ENCODE data around the gene EXOC4. TPM values are rescaled to one million over a fixed set of nuclear protein-coding genes. Genes with fewer than 3 reads are reported as not detected.

EXOC4 gene
- total RNA-seq, 1 donor from 2014 or later = 84.0 TPM

- FAIRE-seq (no peak), DNase-seq (ENCODE audit: low read depth) (no peak)
- no peak for TF ChIP-seq CTCF (IDR thresholded peaks at IDR 0.05; ENCODE audit: insufficient read depth, low read length, severe bottlenecking)
- H3K36me3 ChIP-seq (ENCODE audit: control insufficient read depth, insufficient read depth, low read length) = no peaks in the 10 kb centered on the region
- H3K4me3 ChIP-seq (ENCODE audit: low read depth, low read length) = no peak overlapping the region
- H3K27me3 ChIP-seq (ENCODE audit: control insufficient read depth, insufficient read depth, low read length) = no peaks in the 10 kb centered on the region
These were observed 40.7 kb downstream of the EXOC4 start for GRCh38 chr7:133293384-133294160.

GRCh38 chr7:133294234-133294633 lies 41.4 kb downstream of the EXOC4 start:
- no peak for DNase-seq (ENCODE audit: low read depth)
- H3K27me3 ChIP-seq (ENCODE audit: control insufficient read depth, insufficient read depth, low read length) = no peaks in the 10 kb centered on the region
- TF ChIP-seq CTCF (IDR thresholded peaks at IDR 0.05; ENCODE audit: insufficient read depth, low read length, severe bottlenecking) = no peak
- H3K4me3 ChIP-seq (ENCODE audit: low read depth, low read length) = no peak overlapping the region
- FAIRE-seq = no peak
- no peaks in the 10 kb centered on the region for H3K36me3 ChIP-seq (ENCODE audit: control insufficient read depth, insufficient read depth, low read length)

- no peak for FAIRE-seq
These were observed 42.6 kb downstream of the EXOC4 start for GRCh38 chr7:133295484-133295883.

GRCh38 chr7:133297093-133297492 lies 44.2 kb downstream of the EXOC4 start:
- Histone ChIP-seq H3K36me3 (ENCODE audit: control insufficient read depth, insufficient read depth, low read length) (peaks cover 1% of the 10 kb centered on the region), H3K27me3 (ENCODE audit: control insufficient read depth, insufficient read depth, low read length) (no peaks in the 10 kb centered on the region), H3K4me3 (ENCODE audit: low read depth, low read length) (no peak overlapping the region)
- no peak for DNase-seq (ENCODE audit: low read depth)
- TF ChIP-seq CTCF (IDR thresholded peaks at IDR 0.05; ENCODE audit: insufficient read depth, low read length, severe bottlenecking) = no peak
- no peak for FAIRE-seq

More at GRCh38 chr7:133295484-133295883, 42.6 kb downstream of the EXOC4 start:
- Histone ChIP-seq H3K27me3 (ENCODE audit: control insufficient read depth, insufficient read depth, low read length) (no peaks in the 10 kb centered on the region), H3K4me3 (ENCODE audit: low read depth, low read length) (no peak overlapping the region), H3K36me3 (ENCODE audit: control insufficient read depth, insufficient read depth, low read length) (no peaks in the 10 kb centered on the region)
- no peak for DNase-seq (ENCODE audit: low read depth)
- TF ChIP-seq CTCF (IDR thresholded peaks at IDR 0.05; ENCODE audit: insufficient read depth, low read length, severe bottlenecking) = no peak

GRCh38 chr7:133298080-133298479 lies 45.2 kb downstream of the EXOC4 start:
- no peak overlapping the region for H3K4me3 ChIP-seq (ENCODE audit: low read depth, low read length)
- H3K36me3 ChIP-seq (ENCODE audit: control insufficient read depth, insufficient read depth, low read length) = peaks cover 1% of the 10 kb centered on the region
- FAIRE-seq (no peak), DNase-seq (ENCODE audit: low read depth) (no peak)
- no peaks in the 10 kb centered on the region for H3K27me3 ChIP-seq (ENCODE audit: control insufficient read depth, insufficient read depth, low read length)
- no peak for TF ChIP-seq CTCF (IDR thresholded peaks at IDR 0.05; ENCODE audit: insufficient read depth, low read length, severe bottlenecking)

GRCh38 chr7:133299676-133300075 lies 46.8 kb downstream of the EXOC4 start:
- TF ChIP-seq CTCF (IDR thresholded peaks at IDR 0.05; ENCODE audit: insufficient read depth, low read length, severe bottlenecking) = no peak
- DNase-seq (ENCODE audit: low read depth) (no peak), FAIRE-seq (no peak)
- H3K27me3 ChIP-seq (ENCODE audit: control insufficient read depth, insufficient read depth, low read length) = no peaks in the 10 kb centered on the region
- H3K36me3 ChIP-seq (ENCODE audit: control insufficient read depth, insufficient read depth, low read length) = peaks cover 1% of the 10 kb centered on the region
- H3K4me3 ChIP-seq (ENCODE audit: low read depth, low read length) = no peak overlapping the region
